Mesendoderm (in vitro differentiated cells): ENCODE measurements around the gene CACNB1.

Source experiments
- DNase-seq: peaks from one replicate; pipeline ENCODE4 v3.0.0; 2013
- H2AK5ac ChIP-seq: 2 replicates; pipeline ENCODE4 v1.6.1; 2013; ENCODE audit warnings: low read length, inconsistent platforms
- H2BK120ac ChIP-seq: 2 replicates; pipeline ENCODE4 v1.6.1; 2013; ENCODE audit warnings: low read depth, mild to moderate bottlenecking, low read length, moderate library complexity, mixed read lengths
- H2BK15ac ChIP-seq: replicated peaks from 2 replicates; pipeline ENCODE4 v1.6.1; 2013; ENCODE audit warnings: low read depth, mild to moderate bottlenecking, moderate library complexity
- H2BK5ac ChIP-seq: 2 replicates; pipeline ENCODE4 v1.6.1; 2013; ENCODE audit warnings: low read length, inconsistent platforms
- H3K18ac ChIP-seq: 2 replicates; pipeline ENCODE4 v1.6.1; 2013; ENCODE audit warnings: mild to moderate bottlenecking, low read length, mixed read lengths
- H3K23ac ChIP-seq: one replicate; pipeline ENCODE4 v1.6.1; 2013; ENCODE audit warnings: low read length
- H3K27ac ChIP-seq: 2 replicates; pipeline ENCODE4 v1.5.1; 2013; ENCODE audit warnings: low read depth, mild to moderate bottlenecking, inconsistent platforms, low read length, moderate library complexity
- H3K27me3 ChIP-seq: 2 replicates; pipeline ENCODE4 v1.6.1; 2013; ENCODE audit warnings: low read length, control low read depth, mild to moderate bottlenecking, inconsistent platforms; ENCODE audit not compliant: insufficient read depth, poor library complexity
- H3K36me3 ChIP-seq: 2 replicates; pipeline ENCODE4 v1.6.1; 2013; ENCODE audit warnings: low read length, inconsistent platforms; ENCODE audit not compliant: control insufficient read depth, insufficient read depth
- H3K4ac ChIP-seq: one replicate; pipeline ENCODE4 v1.6.1; 2013; ENCODE audit warnings: low read depth, mild to moderate bottlenecking, low read length, moderate library complexity
- H3K4me1 ChIP-seq: 2 replicates; pipeline ENCODE4 v1.6.1; 2013; ENCODE audit warnings: low read depth, low read length, inconsistent platforms; ENCODE audit not compliant: control insufficient read depth
- H3K4me2 ChIP-seq: 2 replicates; pipeline ENCODE4 v1.6.1; 2013; ENCODE audit warnings: low read length
- H3K4me3 ChIP-seq: 2 replicates; pipeline ENCODE4 v1.5.1; 2013; ENCODE audit warnings: mild to moderate bottlenecking, low read length
- H3K56ac ChIP-seq: one replicate; pipeline ENCODE4 v1.6.1; 2013; ENCODE audit warnings: low read length
- H3K79me1 ChIP-seq: 2 replicates; pipeline ENCODE4 v1.6.1; 2013; ENCODE audit warnings: low read length, inconsistent platforms
- H3K79me2 ChIP-seq: 2 replicates; pipeline ENCODE4 v1.6.1; 2013; ENCODE audit warnings: mild to moderate bottlenecking, low read length; ENCODE audit not compliant: control insufficient read depth, insufficient read depth
- H3K9ac ChIP-seq: 2 replicates; pipeline ENCODE4 v1.6.1; 2013; ENCODE audit warnings: low read length, inconsistent platforms
- H4K5ac ChIP-seq: one replicate; pipeline ENCODE4 v1.6.1; 2013; ENCODE audit warnings: low read length
- H4K8ac ChIP-seq: one replicate; pipeline ENCODE4 v1.6.1; 2013; ENCODE audit warnings: low read depth, mild to moderate bottlenecking, control low read depth, low read length, moderate library complexity
- WGBS: extraction: QIAGEN DNeasy Blood & Tissue Kit; methylation state at CpG from one replicate; pipeline ENCODE4 v1.1.7; 2013; ENCODE audit warnings: low lambda C conversion rate, missing lambda C conversion rate; ENCODE audit not compliant: insufficient coverage; ENCODE audit errors: extremely low coverage; 5-methylcytosine and 5-hydroxymethylcytosine counted together

The CACNB1 gene

GRCh38 chr17:39173526-39174274, 23.8 kb downstream of the CACNB1 start:
- no peak for DNase-seq
- Histone ChIP-seq H2AK5ac (no peak overlapping the region), H2BK15ac (no peak overlapping the region), H3K27me3 (no peaks in the 10 kb centered on the region), H3K27ac (no peak overlapping the region), H3K4me2 (no peak overlapping the region), H3K79me1 (no peaks in the 10 kb centered on the region), H3K56ac (peak overlapping the region; percentile 17), H2BK5ac (no peak overlapping the region), H3K9ac (no peak overlapping the region), H3K36me3 (no peaks in the 10 kb centered on the region), H3K18ac (no peak overlapping the region), H4K5ac (no peak overlapping the region), H3K4me1 (no peaks in the 10 kb centered on the region), H2BK120ac (no peak overlapping the region), H4K8ac (no peak overlapping the region), H3K4me3 (no peak overlapping the region), H3K79me2 (no peaks in the 10 kb centered on the region), H3K23ac (no peak overlapping the region), H3K4ac (no peak overlapping the region)
- no CpG with 5 or more reads among the region's 10 CpGs for WGBS

- no peak overlapping the region for H2BK15ac ChIP-seq
- H2AK5ac ChIP-seq = no peak overlapping the region
- WGBS = no CpG with 5 or more reads among the region's 5 CpGs
- no peak overlapping the region for H3K4me3 ChIP-seq
- no peak overlapping the region for H3K9ac ChIP-seq
- no peaks in the 10 kb centered on the region for H3K79me1 ChIP-seq
- no peak overlapping the region for H3K23ac ChIP-seq
- H4K8ac ChIP-seq = no peak overlapping the region
- H3K27ac ChIP-seq = no peak overlapping the region
- no peak overlapping the region for H3K4ac ChIP-seq
- no peaks in the 10 kb centered on the region for H3K4me1 ChIP-seq
- no peak overlapping the region for H3K4me2 ChIP-seq
- peak overlapping the region; percentile 17 for H3K56ac ChIP-seq
- no peak overlapping the region for H2BK5ac ChIP-seq
- no peak overlapping the region for H3K18ac ChIP-seq
- H3K36me3 ChIP-seq = no peaks in the 10 kb centered on the region
- no peaks in the 10 kb centered on the region for H3K79me2 ChIP-seq
- no peak overlapping the region for H4K5ac ChIP-seq
- no peaks in the 10 kb centered on the region for H3K27me3 ChIP-seq
- H2BK120ac ChIP-seq = no peak overlapping the region
- no peak for DNase-seq
Measured at GRCh38 chr17:39173080-39173479, 24.4 kb downstream of the CACNB1 start.

GRCh38 chr17:39171933-39172332, 25.5 kb downstream of the CACNB1 start:
- Histone ChIP-seq H3K4ac (no peak overlapping the region), H3K9ac (no peak overlapping the region), H2BK120ac (no peak overlapping the region), H2AK5ac (no peak overlapping the region), H3K27ac (no peak overlapping the region), H3K79me1 (no peaks in the 10 kb centered on the region), H3K27me3 (no peaks in the 10 kb centered on the region), H3K4me3 (no peak overlapping the region), H3K4me1 (no peaks in the 10 kb centered on the region), H2BK15ac (no peak overlapping the region), H3K36me3 (no peaks in the 10 kb centered on the region), H3K4me2 (no peak overlapping the region), H4K5ac (no peak overlapping the region), H4K8ac (no peak overlapping the region), H2BK5ac (no peak overlapping the region), H3K79me2 (no peaks in the 10 kb centered on the region), H3K18ac (no peak overlapping the region), H3K23ac (no peak overlapping the region), H3K56ac (no peak overlapping the region)
- peak; percentile 60 for DNase-seq
- WGBS = no CpG with 5 or more reads among the region's 5 CpGs

- Histone ChIP-seq H3K56ac (no peak overlapping the region), H2BK15ac (no peak overlapping the region), H2BK120ac (no peak overlapping the region), H3K23ac (no peak overlapping the region), H3K79me1 (no peaks in the 10 kb centered on the region), H3K18ac (no peak overlapping the region), H3K36me3 (no peaks in the 10 kb centered on the region), H3K27me3 (peaks cover 7% of the 10 kb centered on the region), H2BK5ac (no peak overlapping the region), H3K4ac (no peak overlapping the region), H2AK5ac (no peak overlapping the region), H4K8ac (no peak overlapping the region), H3K4me3 (no peak overlapping the region), H3K27ac (no peak overlapping the region), H3K4me1 (no peaks in the 10 kb centered on the region), H3K4me2 (no peak overlapping the region), H3K79me2 (no peaks in the 10 kb centered on the region), H4K5ac (no peak overlapping the region), H3K9ac (no peak overlapping the region)
- no peak for DNase-seq
- no CpG with 5 or more reads among the region's 6 CpGs for WGBS
Measured at GRCh38 chr17:39170558-39170957, 26.9 kb downstream of the CACNB1 start.

- H4K8ac ChIP-seq = no peak overlapping the region
- no peak for DNase-seq
- H3K79me1 ChIP-seq = no peaks in the 10 kb centered on the region
- no peak overlapping the region for H3K23ac ChIP-seq
- no peak overlapping the region for H4K5ac ChIP-seq
- H3K27ac ChIP-seq = no peak overlapping the region
- no peak overlapping the region for H3K4ac ChIP-seq
- H3K4me3 ChIP-seq = no peak overlapping the region
- no peak overlapping the region for H3K18ac ChIP-seq
- no peak overlapping the region for H3K4me2 ChIP-seq
- peaks cover 10% of the 10 kb centered on the region for H3K27me3 ChIP-seq
- no peaks in the 10 kb centered on the region for H3K4me1 ChIP-seq
- H2BK5ac ChIP-seq = no peak overlapping the region
- H2BK15ac ChIP-seq = no peak overlapping the region
- no peak overlapping the region for H3K9ac ChIP-seq
- no peaks in the 10 kb centered on the region for H3K79me2 ChIP-seq
- H2AK5ac ChIP-seq = no peak overlapping the region
- no peak overlapping the region for H2BK120ac ChIP-seq
- no CpG with 5 or more reads among the region's 4 CpGs for WGBS
- no peaks in the 10 kb centered on the region for H3K36me3 ChIP-seq
- no peak overlapping the region for H3K56ac ChIP-seq
Measured at GRCh38 chr17:39170109-39170508, 27.4 kb downstream of the CACNB1 start.

- Histone ChIP-seq H3K4me3 (no peak overlapping the region), H3K79me2 (no peaks in the 10 kb centered on the region), H3K79me1 (no peaks in the 10 kb centered on the region), H4K8ac (no peak overlapping the region), H2BK15ac (no peak overlapping the region), H3K4me1 (no peaks in the 10 kb centered on the region), H3K18ac (no peak overlapping the region), H3K4me2 (no peak overlapping the region), H2BK5ac (no peak overlapping the region), H3K56ac (no peak overlapping the region), H4K5ac (no peak overlapping the region), H3K36me3 (no peaks in the 10 kb centered on the region), H3K23ac (no peak overlapping the region), H3K4ac (no peak overlapping the region), H2BK120ac (no peak overlapping the region), H3K27me3 (peaks cover 10% of the 10 kb centered on the region), H3K9ac (no peak overlapping the region), H3K27ac (no peak overlapping the region), H2AK5ac (no peak overlapping the region)
- WGBS = no CpG with 5 or more reads among the region's 3 CpGs
- DNase-seq = no peak
Measured at GRCh38 chr17:39169518-39169917, 28.0 kb downstream of the CACNB1 start.
